ENCODE results near the gene BTG1.
A peak's percentile ranks its signal among the peaks of the same experiment; 100 is the strongest.
"Not testable (repeated sequence)": the region's sequence is repeated elsewhere in the genome, so short reads cannot be mapped to it uniquely, and the experiment has no call there.

Gene BTG1

DNA sequence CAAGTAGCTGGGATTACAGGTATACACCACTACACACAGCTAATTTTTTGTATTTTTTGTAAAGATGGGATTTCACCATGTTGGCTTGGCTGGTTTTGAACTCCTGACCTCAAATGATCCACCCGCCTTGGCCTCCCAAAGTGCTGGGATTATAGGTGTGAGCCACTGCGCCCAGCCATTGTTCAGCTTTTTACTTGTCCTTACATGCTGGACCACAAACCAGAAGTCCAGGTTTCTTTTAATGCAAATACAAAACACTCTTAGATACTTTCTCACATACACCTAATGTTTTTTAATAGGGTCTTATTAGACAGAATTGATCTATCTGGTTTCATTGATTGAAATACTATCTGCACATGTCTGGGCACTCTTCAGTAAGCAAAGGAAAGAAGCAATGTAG lies 40.5 kb downstream of the BTG1 start:
- TF ChIP-seq, protein P1, sequence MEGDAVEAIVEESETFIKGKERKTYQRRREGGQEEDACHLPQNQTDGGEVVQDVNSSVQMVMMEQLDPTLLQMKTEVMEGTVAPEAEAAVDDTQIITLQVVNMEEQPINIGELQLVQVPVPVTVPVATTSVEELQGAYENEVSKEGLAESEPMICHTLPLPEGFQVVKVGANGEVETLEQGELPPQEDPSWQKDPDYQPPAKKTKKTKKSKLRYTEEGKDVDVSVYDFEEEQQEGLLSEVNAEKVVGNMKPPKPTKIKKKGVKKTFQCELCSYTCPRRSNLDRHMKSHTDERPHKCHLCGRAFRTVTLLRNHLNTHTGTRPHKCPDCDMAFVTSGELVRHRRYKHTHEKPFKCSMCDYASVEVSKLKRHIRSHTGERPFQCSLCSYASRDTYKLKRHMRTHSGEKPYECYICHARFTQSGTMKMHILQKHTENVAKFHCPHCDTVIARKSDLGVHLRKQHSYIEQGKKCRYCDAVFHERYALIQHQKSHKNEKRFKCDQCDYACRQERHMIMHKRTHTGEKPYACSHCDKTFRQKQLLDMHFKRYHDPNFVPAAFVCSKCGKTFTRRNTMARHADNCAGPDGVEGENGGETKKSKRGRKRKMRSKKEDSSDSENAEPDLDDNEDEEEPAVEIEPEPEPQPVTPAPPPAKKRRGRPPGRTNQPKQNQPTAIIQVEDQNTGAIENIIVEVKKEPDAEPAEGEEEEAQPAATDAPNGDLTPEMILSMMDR (conservative IDR thresholded peaks at IDR 0.05; ENCODE audit: low read depth) = no peak
- no peak for DNase-seq (ENCODE audit: low spot score)
- H3K27ac ChIP-seq = no peak overlapping the region
- ChIA-PET POLR2A (ENCODE audit: low non-redundant PET) (no interaction called here), CTCF (no interaction called here)

DNA sequence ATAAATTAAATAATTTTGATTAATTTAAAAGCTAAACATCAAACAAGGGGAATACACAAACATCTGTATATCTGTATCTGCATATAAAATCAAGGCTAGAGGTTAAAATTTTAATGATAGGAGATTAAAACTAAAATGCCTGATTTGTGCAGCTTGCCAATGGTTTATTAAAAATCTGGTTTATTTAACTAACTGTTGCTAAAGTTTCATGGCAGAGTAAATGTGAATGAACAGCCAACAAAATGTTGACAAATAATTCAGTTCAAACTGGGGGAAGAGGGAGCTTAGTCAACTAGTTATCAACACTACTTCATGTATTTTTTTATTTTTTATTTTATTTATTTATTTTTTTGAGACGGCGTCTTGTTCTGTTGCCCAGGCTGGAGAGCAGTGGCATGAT lies 43.0 kb downstream of the BTG1 start:
- POLR2A ChIA-PET (ENCODE audit: low non-redundant PET) = no interaction called here

DNA sequence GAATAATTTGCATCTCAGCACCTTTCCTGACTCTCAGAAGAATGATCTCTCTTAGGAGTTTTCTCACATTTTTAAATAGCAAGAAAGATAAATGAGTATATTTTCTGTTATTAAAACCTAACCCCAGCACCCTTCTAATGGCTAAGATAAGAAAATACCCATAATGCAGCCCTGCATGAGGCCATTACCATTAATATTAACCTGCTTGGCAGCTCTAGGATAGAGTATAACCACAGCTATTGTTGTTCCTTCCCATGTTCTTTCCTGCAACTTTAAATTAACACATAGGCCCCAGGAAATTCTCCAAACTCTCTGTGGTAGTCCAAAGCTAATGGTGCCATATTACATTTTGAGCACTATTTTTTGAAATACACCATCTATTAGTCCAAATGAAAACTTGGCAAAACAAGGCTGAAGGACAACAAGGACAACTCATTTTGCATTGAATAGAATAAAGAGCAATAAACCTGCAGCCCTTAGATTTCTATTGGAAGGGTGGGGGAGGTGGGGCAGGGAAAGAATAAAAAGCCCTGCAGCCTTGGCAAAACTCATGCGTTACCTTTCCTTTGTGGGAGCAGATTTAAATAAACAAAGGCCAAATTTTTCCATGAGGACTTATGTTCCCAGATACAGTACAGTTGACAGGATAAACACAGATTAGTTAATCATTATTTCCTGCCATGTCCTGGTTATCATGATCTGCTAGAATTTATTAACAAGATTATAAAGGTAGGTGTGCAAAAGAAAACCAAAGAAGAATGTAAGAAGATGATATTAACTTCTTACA lies 46.9 kb downstream of the BTG1 start:
- H3K27ac ChIP-seq = no peak overlapping the region
- DNase-seq (ENCODE audit: low spot score) = no peak
- POLR2A ChIA-PET (ENCODE audit: low non-redundant PET) = no interaction called here
- CTCF ChIA-PET = no interaction called here
- TF ChIP-seq, protein P1 (conservative IDR thresholded peaks at IDR 0.05; ENCODE audit: low read depth) = no peak

More for the DNA sequence above, 43.0 kb downstream of the BTG1 start:
- no peak overlapping the region for H3K27ac ChIP-seq
- CTCF ChIA-PET = no interaction called here
- TF ChIP-seq, protein P1 (conservative IDR thresholded peaks at IDR 0.05; ENCODE audit: low read depth) = no peak
- no peak for DNase-seq (ENCODE audit: low spot score)

DNA sequence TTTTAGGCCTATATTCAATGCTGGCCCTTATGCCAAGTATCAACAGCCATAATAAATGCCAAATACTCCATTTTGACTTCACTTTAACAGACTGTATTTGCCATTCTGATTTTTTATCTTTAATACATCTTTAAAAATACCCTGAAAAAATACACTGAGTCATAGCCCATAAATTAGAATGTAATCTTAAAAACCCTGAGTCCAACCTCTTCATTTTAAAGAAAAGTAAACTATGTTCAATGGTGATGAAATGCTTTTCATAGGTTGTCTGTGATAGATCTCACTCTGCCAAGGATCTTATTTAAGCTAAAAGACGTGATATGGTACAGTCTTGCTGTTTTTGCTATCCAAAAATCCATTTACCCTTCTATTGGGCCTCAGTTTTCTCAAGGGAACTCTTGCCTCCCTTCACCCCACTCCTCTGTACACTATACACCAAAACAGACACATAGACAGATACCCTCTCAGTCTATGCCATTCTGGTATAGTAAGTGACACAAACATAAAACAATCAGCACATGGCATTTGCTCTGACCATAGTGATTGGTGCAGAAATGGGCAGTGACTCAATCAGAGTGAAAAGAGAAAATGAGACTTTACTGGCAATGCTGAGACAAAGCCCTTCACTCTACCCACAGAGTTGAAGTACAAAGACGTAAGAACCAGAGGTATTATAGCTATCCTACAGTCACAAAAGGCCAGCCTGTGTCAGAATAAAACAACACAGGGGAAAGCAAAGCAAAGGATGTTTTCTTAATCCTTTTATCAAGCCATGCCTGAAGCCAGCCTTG lies 49.1 kb downstream of the BTG1 start:
- ChIA-PET CTCF (interaction anchor here (0.6 to 0.7 kb wide), 4 partner anchors 396 to 730 kb away, joined by 3 to 5 read pairs (median 3); no protein-coding TSS in a partner anchor), POLR2A (ENCODE audit: low non-redundant PET) (no interaction called here)
- no peak overlapping the region for H3K27ac ChIP-seq
- no peak for DNase-seq (ENCODE audit: low spot score)
- TF ChIP-seq, protein P1 (conservative IDR thresholded peaks at IDR 0.05; ENCODE audit: low read depth) = no peak

DNA sequence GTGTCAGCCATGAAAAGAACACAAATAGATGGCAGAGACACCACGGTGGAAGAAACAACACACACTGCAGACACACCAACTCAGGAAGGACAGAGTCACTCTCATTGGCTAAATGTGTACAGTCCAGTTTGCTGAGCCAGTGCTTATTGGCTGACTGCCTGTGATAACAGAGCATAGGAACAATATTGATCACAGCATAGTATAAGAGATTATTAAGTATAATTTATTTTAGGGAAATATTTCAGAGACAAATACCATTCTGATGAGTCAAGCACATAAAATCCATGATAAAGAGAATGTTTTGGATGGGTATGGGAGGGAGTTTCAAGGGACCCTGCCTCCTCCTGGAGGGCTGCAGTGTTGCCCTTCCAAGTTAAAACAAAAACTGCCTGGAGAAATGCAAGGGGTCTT lies 50.9 kb downstream of the BTG1 start:
- DNase-seq (ENCODE audit: low spot score) = peak; percentile 34
- TF ChIP-seq, protein P1 (conservative IDR thresholded peaks at IDR 0.05; ENCODE audit: low read depth) = no peak
- POLR2A ChIA-PET (ENCODE audit: low non-redundant PET) = no interaction called here
- CTCF ChIA-PET = no interaction called here
- H3K27ac ChIP-seq = no peak overlapping the region

DNA sequence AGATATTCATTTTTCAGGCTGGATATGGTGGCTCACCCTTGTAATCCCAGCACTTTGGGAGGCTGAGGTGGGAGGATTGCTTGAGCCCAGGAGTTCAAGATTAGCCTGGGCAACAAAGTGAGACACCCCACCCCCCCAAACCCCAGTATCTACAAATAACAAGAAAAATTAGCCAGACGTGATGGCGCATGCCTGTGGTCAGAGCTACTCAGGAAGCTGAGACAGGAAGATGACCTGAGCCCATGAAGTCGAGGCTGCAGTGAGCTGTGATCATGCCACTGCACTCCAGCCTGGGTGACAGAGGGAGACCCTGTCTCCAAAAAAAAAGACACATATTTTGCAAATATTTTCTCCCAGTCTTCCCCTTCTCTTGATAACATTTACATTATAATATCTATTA lies 51.3 kb downstream of the BTG1 start:
- H3K27ac ChIP-seq; POLR2A ChIA-PET (ENCODE audit: low non-redundant PET): not testable (repeated sequence)

More for the DNA sequence above, 51.3 kb downstream of the BTG1 start:
- DNase-seq (ENCODE audit: low spot score); CTCF ChIA-PET: not testable (repeated sequence)
